HepG2 (cell line): Measurements from ENCODE around the gene UCKL1. TPM values are rescaled to one million over a fixed set of nuclear protein-coding genes. Genes with fewer than 3 reads are reported as not detected.

Experiments used
- FOXP1 ChIP-seq, 2 experiments: fragments of 450-650 bp in 1 of 2; IDR thresholded peaks; 2 replicates each; pipeline ENCODE4 v1.6.1; 2017 to 2018; ENCODE audit warnings: antibody characterized with exemption in 1 of 2
- GLI4 ChIP-seq: sonication (generic); formaldehyde crosslinking; IDR thresholded peaks from 2 replicates; pipeline ENCODE4 v1.5.1; 2020; ENCODE audit warnings: missing genetic modification reagents, mild to moderate bottlenecking, moderate library complexity, borderline replicate concordance
- MTA1 ChIP-seq: sonication (generic); formaldehyde crosslinking; IDR thresholded peaks from 2 replicates; pipeline ENCODE4 v1.4.0; 2020; ENCODE audit warnings: missing genetic modification reagents, mild to moderate bottlenecking, borderline replicate concordance
- NFE2L1 ChIP-seq: sonication (generic); formaldehyde crosslinking; IDR thresholded peaks from 2 replicates; pipeline ENCODE4 v1.4.0; 2020; ENCODE audit warnings: missing genetic modification reagents, mild to moderate bottlenecking, borderline replicate concordance
- POLR2AphosphoS2 ChIP-seq: IDR thresholded peaks from 2 replicates; pipeline ENCODE4 v1.6.1; 2011; ENCODE audit warnings: low read depth, low read length, improper control_type of control experiment
- PRPF4 ChIP-seq: fragments of 200-400 bp; formaldehyde crosslinking; IDR thresholded peaks from 2 replicates; pipeline ENCODE4 v1.6.1; 2016; ENCODE audit warnings: low read length, low read depth; ENCODE audit not compliant: poor library complexity, severe bottlenecking
- SP140L ChIP-seq: sonication (generic); formaldehyde crosslinking; IDR thresholded peaks from 2 replicates; pipeline ENCODE4 v1.4.0; 2020; ENCODE audit warnings: missing genetic modification reagents, borderline replicate concordance
- WIZ ChIP-seq: sonication (generic); formaldehyde crosslinking; IDR thresholded peaks from 2 replicates; pipeline ENCODE4 v1.5.1; 2020; ENCODE audit warnings: mild to moderate bottlenecking, missing genetic modification reagents
- ZMYM4 ChIP-seq: sonication (generic); formaldehyde crosslinking; IDR thresholded peaks from 2 replicates; pipeline ENCODE4 v1.8.1; 2023; ENCODE audit warnings: mild to moderate bottlenecking, missing genetic modification reagents
- ZNF17 ChIP-seq: sonication (generic); formaldehyde crosslinking; IDR thresholded peaks from 2 replicates; pipeline ENCODE4 v1.5.0; 2020; ENCODE audit warnings: mild to moderate bottlenecking, missing genetic modification reagents
- ZNF3 ChIP-seq: IDR thresholded peaks from 2 replicates; pipeline ENCODE4 v1.7.0; 2017; ENCODE audit warnings: inconsistent platforms
- ZNF543 ChIP-seq: sonication (generic); formaldehyde crosslinking; IDR thresholded peaks from 2 replicates; pipeline ENCODE4 v1.4.0; 2020; ENCODE audit warnings: mild to moderate bottlenecking, missing genetic modification reagents
- ZNF549 ChIP-seq: sonication (generic); formaldehyde crosslinking; IDR thresholded peaks from 2 replicates; pipeline ENCODE4 v1.5.0; 2020; ENCODE audit warnings: missing genetic modification reagents
- ZNF780A ChIP-seq: sonication (generic); formaldehyde crosslinking; IDR thresholded peaks from 2 replicates; pipeline ENCODE4 v1.8.0; 2022; ENCODE audit warnings: mild to moderate bottlenecking, missing genetic modification reagents, moderate library complexity
- ZNF816 ChIP-seq: sonication (generic); formaldehyde crosslinking; IDR thresholded peaks from 2 replicates; pipeline ENCODE4 v1.8.0; 2022; ENCODE audit warnings: missing genetic modification reagents, mild to moderate bottlenecking, borderline replicate concordance
- polyA plus RNA-seq, 8 experiments: library from polyadenylated mRNA; depleted of rRNA in 3 of 8; stranded (reverse) in 7 of 8; unstranded in 1 of 8; fragments of >200 nt; fragmentation: Illumina TruSeq in 4 of 8; extraction: Trizol in 4 of 8; gene quantifications; 2 replicates each; pipeline versions ENCODE4 v1.2.1 to v1.2.3, GENCODE V29; 2011 to 2016; ENCODE audit warnings: low read depth in 4 of 8, missing spikeins in 1 of 8, mixed read lengths in 1 of 8; ENCODE audit not compliant: insufficient read depth in 1 of 8
- total RNA-seq, 5 experiments: library from RNA; depleted of rRNA; stranded (reverse); fragments of >200 nt; fragmentation: Illumina TruSeq; extraction: Trizol; gene quantifications; 2 replicates each; pipeline ENCODE4 v1.2.3, GENCODE V29; 2016; ENCODE audit warnings: low read depth in 1 of 5
- TF ChIP-seq, protein P1 (sequence below): sonication (generic); formaldehyde crosslinking; IDR thresholded peaks from 2 replicates; pipeline ENCODE4 v1.4.0; 2020; ENCODE audit warnings: missing genetic modification reagents
- TF ChIP-seq, protein P2 (sequence below): sonication (generic); formaldehyde crosslinking; IDR thresholded peaks from 2 replicates; pipeline ENCODE4 v1.4.0; 2020; ENCODE audit warnings: mild to moderate bottlenecking, missing genetic modification reagents
- TF ChIP-seq, protein P3 (sequence below): sonication (generic); formaldehyde crosslinking; IDR thresholded peaks from 2 replicates; pipeline ENCODE4 v1.4.0; 2020; ENCODE audit warnings: missing genetic modification reagents; ENCODE audit errors: not compliant biosample characterization
- TF ChIP-seq, protein P4 (sequence below): sonication (generic); formaldehyde crosslinking; IDR thresholded peaks from 2 replicates; pipeline ENCODE4 v1.4.0; 2020; ENCODE audit warnings: missing genetic modification reagents, mild to moderate bottlenecking, borderline replicate concordance
- TF ChIP-seq, protein P5 (sequence below): sonication (generic); formaldehyde crosslinking; conservative IDR thresholded peaks from 2 replicates; pipeline ENCODE4 v1.8.0; 2022; ENCODE audit warnings: mild to moderate bottlenecking, moderate library complexity, missing genetic modification reagents

UCKL1 gene
- total and polyA plus RNA-seq, 2 of the 13 experiments (the other 11 are each of a cell fraction or from before 2014, with no cell fraction given) = 50.2 to 126 TPM

DNA sequence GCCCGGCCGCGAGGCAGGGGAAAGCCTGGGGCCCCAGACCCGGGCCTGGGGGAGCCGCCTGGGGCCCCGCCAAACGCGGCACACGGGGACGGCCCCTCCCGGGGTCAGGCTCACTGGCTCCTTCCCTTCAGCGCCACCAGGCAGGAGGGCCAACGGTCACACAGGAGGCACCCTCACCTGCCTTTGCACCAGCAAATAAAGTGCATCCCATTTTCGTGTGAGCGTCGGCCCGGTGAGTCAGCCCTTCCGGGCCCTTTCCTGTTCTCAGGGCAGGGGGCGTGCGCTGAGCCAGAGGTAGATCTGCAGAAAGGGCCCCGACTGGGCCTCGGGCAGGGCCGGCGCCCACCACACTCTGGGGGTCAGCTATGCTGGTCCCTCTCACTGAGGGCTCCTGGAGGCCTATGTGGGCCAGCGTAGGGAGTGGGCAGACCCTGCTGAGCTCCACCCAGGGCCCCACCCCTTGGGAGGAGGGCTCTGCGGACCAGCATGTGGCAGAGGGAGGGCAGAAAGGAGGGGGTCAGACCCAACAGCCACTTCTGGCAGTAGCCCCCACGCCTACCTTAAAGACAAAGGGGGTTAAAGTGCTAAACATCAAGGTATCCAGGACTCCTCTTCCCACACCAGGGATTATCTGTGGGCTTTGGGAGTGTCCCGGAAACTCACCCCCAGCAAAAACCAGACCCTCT lies 931 bp upstream of the UCKL1 start (continued):
- TF ChIP-seq, protein P1, sequence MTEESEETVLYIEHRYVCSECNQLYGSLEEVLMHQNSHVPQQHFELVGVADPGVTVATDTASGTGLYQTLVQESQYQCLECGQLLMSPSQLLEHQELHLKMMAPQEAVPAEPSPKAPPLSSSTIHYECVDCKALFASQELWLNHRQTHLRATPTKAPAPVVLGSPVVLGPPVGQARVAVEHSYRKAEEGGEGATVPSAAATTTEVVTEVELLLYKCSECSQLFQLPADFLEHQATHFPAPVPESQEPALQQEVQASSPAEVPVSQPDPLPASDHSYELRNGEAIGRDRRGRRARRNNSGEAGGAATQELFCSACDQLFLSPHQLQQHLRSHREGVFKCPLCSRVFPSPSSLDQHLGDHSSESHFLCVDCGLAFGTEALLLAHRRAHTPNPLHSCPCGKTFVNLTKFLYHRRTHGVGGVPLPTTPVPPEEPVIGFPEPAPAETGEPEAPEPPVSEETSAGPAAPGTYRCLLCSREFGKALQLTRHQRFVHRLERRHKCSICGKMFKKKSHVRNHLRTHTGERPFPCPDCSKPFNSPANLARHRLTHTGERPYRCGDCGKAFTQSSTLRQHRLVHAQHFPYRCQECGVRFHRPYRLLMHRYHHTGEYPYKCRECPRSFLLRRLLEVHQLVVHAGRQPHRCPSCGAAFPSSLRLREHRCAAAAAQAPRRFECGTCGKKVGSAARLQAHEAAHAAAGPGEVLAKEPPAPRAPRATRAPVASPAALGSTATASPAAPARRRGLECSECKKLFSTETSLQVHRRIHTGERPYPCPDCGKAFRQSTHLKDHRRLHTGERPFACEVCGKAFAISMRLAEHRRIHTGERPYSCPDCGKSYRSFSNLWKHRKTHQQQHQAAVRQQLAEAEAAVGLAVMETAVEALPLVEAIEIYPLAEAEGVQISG (CRISPR knock-in tag) = no peak
- 0 out of 2 replicates have a peak, but pooled peaks have one; percentile 57 for TF ChIP-seq ZNF17
- no peak for TF ChIP-seq POLR2AphosphoS2
- TF ChIP-seq ZNF816 = no peak
- TF ChIP-seq ZNF543 (CRISPR knock-in tag) = peak; percentile 78
- TF ChIP-seq, protein P2, sequence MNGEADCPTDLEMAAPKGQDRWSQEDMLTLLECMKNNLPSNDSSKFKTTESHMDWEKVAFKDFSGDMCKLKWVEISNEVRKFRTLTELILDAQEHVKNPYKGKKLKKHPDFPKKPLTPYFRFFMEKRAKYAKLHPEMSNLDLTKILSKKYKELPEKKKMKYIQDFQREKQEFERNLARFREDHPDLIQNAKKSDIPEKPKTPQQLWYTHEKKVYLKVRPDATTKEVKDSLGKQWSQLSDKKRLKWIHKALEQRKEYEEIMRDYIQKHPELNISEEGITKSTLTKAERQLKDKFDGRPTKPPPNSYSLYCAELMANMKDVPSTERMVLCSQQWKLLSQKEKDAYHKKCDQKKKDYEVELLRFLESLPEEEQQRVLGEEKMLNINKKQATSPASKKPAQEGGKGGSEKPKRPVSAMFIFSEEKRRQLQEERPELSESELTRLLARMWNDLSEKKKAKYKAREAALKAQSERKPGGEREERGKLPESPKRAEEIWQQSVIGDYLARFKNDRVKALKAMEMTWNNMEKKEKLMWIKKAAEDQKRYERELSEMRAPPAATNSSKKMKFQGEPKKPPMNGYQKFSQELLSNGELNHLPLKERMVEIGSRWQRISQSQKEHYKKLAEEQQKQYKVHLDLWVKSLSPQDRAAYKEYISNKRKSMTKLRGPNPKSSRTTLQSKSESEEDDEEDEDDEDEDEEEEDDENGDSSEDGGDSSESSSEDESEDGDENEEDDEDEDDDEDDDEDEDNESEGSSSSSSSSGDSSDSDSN = peak; percentile 52; the same call in 1 of the 2 replicates
- no peak for TF ChIP-seq PRPF4
- no peak for TF ChIP-seq FOXP1 (IDR thresholded peaks at IDR 0.05)
- no peak for TF ChIP-seq FOXP1 (CRISPR knock-in tag; IDR thresholded peaks at IDR 0.05)
- TF ChIP-seq MTA1 (CRISPR knock-in tag) = 0 out of 2 replicates have a peak, but pooled peaks have one; percentile 59
- TF ChIP-seq, protein P3, sequence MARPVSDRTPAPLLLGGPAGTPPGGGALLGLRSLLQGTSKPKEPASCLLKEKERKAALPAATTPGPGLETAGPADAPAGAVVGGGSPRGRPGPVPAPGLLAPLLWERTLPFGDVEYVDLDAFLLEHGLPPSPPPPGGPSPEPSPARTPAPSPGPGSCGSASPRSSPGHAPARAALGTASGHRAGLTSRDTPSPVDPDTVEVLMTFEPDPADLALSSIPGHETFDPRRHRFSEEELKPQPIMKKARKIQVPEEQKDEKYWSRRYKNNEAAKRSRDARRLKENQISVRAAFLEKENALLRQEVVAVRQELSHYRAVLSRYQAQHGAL (CRISPR knock-in tag) = peak; percentile 78
- TF ChIP-seq GLI4 (CRISPR knock-in tag) = peak; percentile 95
- TF ChIP-seq ZNF549 (CRISPR knock-in tag) = no peak
- TF ChIP-seq SP140L (CRISPR knock-in tag) = no peak
- TF ChIP-seq, protein P4, sequence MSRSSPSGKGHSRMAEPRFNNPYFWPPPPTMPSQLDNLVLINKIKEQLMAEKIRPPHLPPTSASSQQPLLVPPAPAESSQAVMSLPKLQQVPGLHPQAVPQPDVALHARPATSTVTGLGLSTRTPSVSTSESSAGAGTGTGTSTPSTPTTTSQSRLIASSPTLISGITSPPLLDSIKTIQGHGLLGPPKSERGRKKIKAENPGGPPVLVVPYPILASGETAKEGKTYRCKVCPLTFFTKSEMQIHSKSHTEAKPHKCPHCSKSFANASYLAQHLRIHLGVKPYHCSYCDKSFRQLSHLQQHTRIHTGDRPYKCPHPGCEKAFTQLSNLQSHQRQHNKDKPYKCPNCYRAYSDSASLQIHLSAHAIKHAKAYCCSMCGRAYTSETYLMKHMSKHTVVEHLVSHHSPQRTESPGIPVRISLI (CRISPR knock-in tag) = no peak; the same call in 1 of the 2 replicates
- peak; percentile 50; the same call in 1 of the 2 replicates for TF ChIP-seq ZNF3
- no peak for TF ChIP-seq NFE2L1 (CRISPR knock-in tag)
- TF ChIP-seq, protein P5, sequence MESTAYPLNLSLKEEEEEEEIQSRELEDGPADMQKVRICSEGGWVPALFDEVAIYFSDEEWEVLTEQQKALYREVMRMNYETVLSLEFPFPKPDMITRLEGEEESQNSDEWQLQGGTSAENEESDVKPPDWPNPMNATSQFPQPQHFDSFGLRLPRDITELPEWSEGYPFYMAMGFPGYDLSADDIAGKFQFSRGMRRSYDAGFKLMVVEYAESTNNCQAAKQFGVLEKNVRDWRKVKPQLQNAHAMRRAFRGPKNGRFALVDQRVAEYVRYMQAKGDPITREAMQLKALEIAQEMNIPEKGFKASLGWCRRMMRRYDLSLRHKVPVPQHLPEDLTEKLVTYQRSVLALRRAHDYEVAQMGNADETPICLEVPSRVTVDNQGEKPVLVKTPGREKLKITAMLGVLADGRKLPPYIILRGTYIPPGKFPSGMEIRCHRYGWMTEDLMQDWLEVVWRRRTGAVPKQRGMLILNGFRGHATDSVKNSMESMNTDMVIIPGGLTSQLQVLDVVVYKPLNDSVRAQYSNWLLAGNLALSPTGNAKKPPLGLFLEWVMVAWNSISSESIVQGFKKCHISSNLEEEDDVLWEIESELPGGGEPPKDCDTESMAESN (CRISPR knock-in tag) = peak; percentile 77; the same call in 1 of the 2 replicates
- no peak for TF ChIP-seq ZNF780A (CRISPR knock-in tag)
- no peak for TF ChIP-seq ZMYM4 (CRISPR knock-in tag)
- no peak for TF ChIP-seq WIZ
